ENCODE data around the gene DAW1. TPM values are rescaled to one million over a fixed set of nuclear protein-coding genes. Genes with fewer than 3 reads are reported as not detected.

Gene DAW1
- total RNA-seq, 2 donors from 2014 or later = not detected

GRCh38 chr2:227880460-227880859 lies 9.0 kb downstream of the DAW1 start:
- Histone ChIP-seq H3K27ac (no peak overlapping the region), H3K27me3 (no peaks in the 10 kb centered on the region), H3K9me3 (no peaks in the 10 kb centered on the region), H3K4me1 (no peaks in the 10 kb centered on the region), H3K36me3 (no peaks in the 10 kb centered on the region), H3K4me3 (no peak overlapping the region), H3K9ac (ENCODE audit: low read depth in 2 of 2, low read length in 2 of 2) (no peak overlapping the region)
- intact Hi-C loops (cut with DNase I) = no loop called here
- TF ChIP-seq, protein P1, sequence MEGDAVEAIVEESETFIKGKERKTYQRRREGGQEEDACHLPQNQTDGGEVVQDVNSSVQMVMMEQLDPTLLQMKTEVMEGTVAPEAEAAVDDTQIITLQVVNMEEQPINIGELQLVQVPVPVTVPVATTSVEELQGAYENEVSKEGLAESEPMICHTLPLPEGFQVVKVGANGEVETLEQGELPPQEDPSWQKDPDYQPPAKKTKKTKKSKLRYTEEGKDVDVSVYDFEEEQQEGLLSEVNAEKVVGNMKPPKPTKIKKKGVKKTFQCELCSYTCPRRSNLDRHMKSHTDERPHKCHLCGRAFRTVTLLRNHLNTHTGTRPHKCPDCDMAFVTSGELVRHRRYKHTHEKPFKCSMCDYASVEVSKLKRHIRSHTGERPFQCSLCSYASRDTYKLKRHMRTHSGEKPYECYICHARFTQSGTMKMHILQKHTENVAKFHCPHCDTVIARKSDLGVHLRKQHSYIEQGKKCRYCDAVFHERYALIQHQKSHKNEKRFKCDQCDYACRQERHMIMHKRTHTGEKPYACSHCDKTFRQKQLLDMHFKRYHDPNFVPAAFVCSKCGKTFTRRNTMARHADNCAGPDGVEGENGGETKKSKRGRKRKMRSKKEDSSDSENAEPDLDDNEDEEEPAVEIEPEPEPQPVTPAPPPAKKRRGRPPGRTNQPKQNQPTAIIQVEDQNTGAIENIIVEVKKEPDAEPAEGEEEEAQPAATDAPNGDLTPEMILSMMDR (IDR thresholded peaks at IDR 0.05) = no peak
- DNase-seq = no peak

- no peak overlapping the region for H3K9ac ChIP-seq (ENCODE audit: low read depth in 2 of 2, low read length in 2 of 2)
- intact Hi-C loops (cut with DNase I) = no loop called here
- H3K36me3 ChIP-seq = no peaks in the 10 kb centered on the region
- no peaks in the 10 kb centered on the region for H3K27me3 ChIP-seq
- H3K27ac ChIP-seq = no peak overlapping the region
- no peaks in the 10 kb centered on the region for H3K9me3 ChIP-seq
- no peaks in the 10 kb centered on the region for H3K4me1 ChIP-seq
- no peak overlapping the region for H3K4me3 ChIP-seq
- DNase-seq = no peak
- TF ChIP-seq, protein P1 (IDR thresholded peaks at IDR 0.05) = no peak
Observed at GRCh38 chr2:227881866-227882517, 10.6 kb downstream of the DAW1 start.

DNA sequence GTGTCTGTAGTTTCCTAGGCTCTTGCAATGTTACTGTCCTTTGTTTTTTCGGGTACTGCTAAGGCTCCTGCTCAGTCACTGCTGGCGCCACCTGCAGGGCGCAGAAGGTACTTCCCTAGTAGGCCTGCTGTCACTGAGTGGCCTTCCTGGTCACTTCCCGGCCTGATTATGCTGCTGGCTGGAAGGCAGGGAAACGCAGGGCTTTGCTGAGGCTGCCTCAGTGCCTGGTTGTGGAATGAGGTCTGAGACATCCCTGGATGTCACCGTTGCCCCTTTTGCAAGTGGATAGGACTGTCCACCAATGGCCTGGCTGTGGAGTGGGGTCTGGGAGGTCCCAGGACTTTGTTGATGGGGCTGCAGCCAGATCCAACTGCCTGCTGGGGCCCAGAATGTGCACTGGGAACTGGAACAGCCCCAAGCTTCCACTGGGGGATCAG lies 13.1 kb downstream of the DAW1 start:
- no peak overlapping the region for H3K27ac ChIP-seq
- no peaks in the 10 kb centered on the region for H3K36me3 ChIP-seq
- H3K9ac ChIP-seq (ENCODE audit: low read depth in 2 of 2, low read length in 2 of 2) = no peak overlapping the region
- no peaks in the 10 kb centered on the region for H3K9me3 ChIP-seq
- no peaks in the 10 kb centered on the region for H3K4me1 ChIP-seq
- no peak overlapping the region for H3K4me3 ChIP-seq
- no peaks in the 10 kb centered on the region for H3K27me3 ChIP-seq
- TF ChIP-seq, protein P1 (IDR thresholded peaks at IDR 0.05) = peak; percentile 88
- intact Hi-C loops (cut with DNase I) = no loop called here
- peak; percentile 87 for DNase-seq

DNA sequence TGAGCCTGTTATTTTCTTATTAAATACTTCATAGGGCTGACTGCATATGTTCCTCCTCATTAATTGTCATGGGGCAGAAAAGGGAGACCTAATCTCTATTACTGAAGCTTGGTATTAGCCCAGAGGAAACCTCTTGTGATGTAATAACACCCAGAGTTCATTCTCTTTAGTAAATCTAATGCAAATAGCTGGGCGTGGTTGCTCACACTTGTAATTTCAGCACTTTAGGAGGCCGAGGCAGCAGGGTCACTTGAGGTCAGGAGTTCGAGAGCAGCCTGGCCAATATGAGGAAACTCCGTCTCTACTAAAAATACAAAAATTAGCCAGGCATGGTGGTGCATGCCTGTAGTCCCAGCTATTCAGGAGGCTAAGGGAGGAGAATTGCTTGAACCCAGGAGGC lies 14.7 kb downstream of the DAW1 start:
- TF ChIP-seq, protein P1 (IDR thresholded peaks at IDR 0.05) = no peak
- Histone ChIP-seq H3K9me3 (no peaks in the 10 kb centered on the region), H3K27ac (no peak overlapping the region), H3K4me1 (no peaks in the 10 kb centered on the region), H3K36me3 (no peaks in the 10 kb centered on the region), H3K27me3 (no peaks in the 10 kb centered on the region), H3K9ac (ENCODE audit: low read depth in 2 of 2, low read length in 2 of 2) (no peak overlapping the region), H3K4me3 (no peak overlapping the region)
- no peak for DNase-seq
- intact Hi-C loops (cut with DNase I) = loop anchor here (5.0 kb wide), 1 partner anchor 229 kb away; no protein-coding TSS in a partner anchor

GRCh38 chr2:227888289-227888688 lies 16.9 kb downstream of the DAW1 start:
- Histone ChIP-seq H3K36me3 (no peaks in the 10 kb centered on the region), H3K4me3 (no peak overlapping the region), H3K27ac (no peak overlapping the region), H3K9ac (ENCODE audit: low read depth in 2 of 2, low read length in 2 of 2) (no peak overlapping the region), H3K27me3 (no peaks in the 10 kb centered on the region), H3K4me1 (no peaks in the 10 kb centered on the region), H3K9me3 (no peaks in the 10 kb centered on the region)
- intact Hi-C loops (cut with DNase I) = loop anchor here (5.0 kb wide), 1 partner anchor 231 kb away; no protein-coding TSS in a partner anchor
- peak; percentile 45 for DNase-seq
- TF ChIP-seq, protein P1 (IDR thresholded peaks at IDR 0.05) = no peak

All from colonic mucosa (tissue), 4 donors.